ENCODE data around the gene ATF6. TPM values are rescaled to one million over a fixed set of nuclear protein-coding genes. Genes with fewer than 3 reads are reported as not detected.
A peak's percentile ranks its signal among the peaks of the same experiment; 100 is the strongest.

Gene ATF6
- total and polyA plus RNA-seq, 9 of the 15 experiments (the other 6 are each of a cell fraction or from before 2014, with no cell fraction given): 11.7 to 32.4 (median 20.4) TPM

GRCh38 chr1:161766102-161766981, at the start of gene ATF6 (continued):
- TF ChIP-seq NKRF (IDR thresholded peaks at IDR 0.05; ENCODE audit: borderline replicate concordance) (peak; percentile 80; the same call in 1 of the 2 replicates), NFXL1 (CRISPR knock-in tag; IDR thresholded peaks at IDR 0.05) (no peak), KDM2B (CRISPR knock-in tag; IDR thresholded peaks at IDR 0.05) (no peak), HDGF (IDR thresholded peaks at IDR 0.05) (no peak), CBFA2T3 (IDR thresholded peaks at IDR 0.05) (no peak), CHD2 (IDR thresholded peaks at IDR 0.05; ENCODE audit: low read depth, low read length) (no peak), ZBTB34 (CRISPR knock-in tag; IDR thresholded peaks at IDR 0.05) (no peak), ZNF316 (IDR thresholded peaks at IDR 0.05) (no peak), CREM (IDR thresholded peaks at IDR 0.05; ENCODE audit: low read depth) (peak; percentile 96), TRIM28 (IDR thresholded peaks at IDR 0.05) (peak; percentile 54; the same call in 1 of the 2 replicates)
- TF ChIP-seq, protein P1, sequence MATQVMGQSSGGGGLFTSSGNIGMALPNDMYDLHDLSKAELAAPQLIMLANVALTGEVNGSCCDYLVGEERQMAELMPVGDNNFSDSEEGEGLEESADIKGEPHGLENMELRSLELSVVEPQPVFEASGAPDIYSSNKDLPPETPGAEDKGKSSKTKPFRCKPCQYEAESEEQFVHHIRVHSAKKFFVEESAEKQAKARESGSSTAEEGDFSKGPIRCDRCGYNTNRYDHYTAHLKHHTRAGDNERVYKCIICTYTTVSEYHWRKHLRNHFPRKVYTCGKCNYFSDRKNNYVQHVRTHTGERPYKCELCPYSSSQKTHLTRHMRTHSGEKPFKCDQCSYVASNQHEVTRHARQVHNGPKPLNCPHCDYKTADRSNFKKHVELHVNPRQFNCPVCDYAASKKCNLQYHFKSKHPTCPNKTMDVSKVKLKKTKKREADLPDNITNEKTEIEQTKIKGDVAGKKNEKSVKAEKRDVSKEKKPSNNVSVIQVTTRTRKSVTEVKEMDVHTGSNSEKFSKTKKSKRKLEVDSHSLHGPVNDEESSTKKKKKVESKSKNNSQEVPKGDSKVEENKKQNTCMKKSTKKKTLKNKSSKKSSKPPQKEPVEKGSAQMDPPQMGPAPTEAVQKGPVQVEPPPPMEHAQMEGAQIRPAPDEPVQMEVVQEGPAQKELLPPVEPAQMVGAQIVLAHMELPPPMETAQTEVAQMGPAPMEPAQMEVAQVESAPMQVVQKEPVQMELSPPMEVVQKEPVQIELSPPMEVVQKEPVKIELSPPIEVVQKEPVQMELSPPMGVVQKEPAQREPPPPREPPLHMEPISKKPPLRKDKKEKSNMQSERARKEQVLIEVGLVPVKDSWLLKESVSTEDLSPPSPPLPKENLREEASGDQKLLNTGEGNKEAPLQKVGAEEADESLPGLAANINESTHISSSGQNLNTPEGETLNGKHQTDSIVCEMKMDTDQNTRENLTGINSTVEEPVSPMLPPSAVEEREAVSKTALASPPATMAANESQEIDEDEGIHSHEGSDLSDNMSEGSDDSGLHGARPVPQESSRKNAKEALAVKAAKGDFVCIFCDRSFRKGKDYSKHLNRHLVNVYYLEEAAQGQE (IDR thresholded peaks at IDR 0.05; ENCODE audit: borderline replicate concordance): no peak
- TF ChIP-seq, protein P1 (CRISPR knock-in tag; IDR thresholded peaks at IDR 0.05; ENCODE audit: low read depth): no peak
- TF ChIP-seq, protein P2, sequence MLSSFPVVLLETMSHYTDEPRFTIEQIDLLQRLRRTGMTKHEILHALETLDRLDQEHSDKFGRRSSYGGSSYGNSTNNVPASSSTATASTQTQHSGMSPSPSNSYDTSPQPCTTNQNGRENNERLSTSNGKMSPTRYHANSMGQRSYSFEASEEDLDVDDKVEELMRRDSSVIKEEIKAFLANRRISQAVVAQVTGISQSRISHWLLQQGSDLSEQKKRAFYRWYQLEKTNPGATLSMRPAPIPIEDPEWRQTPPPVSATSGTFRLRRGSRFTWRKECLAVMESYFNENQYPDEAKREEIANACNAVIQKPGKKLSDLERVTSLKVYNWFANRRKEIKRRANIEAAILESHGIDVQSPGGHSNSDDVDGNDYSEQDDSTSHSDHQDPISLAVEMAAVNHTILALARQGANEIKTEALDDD (IDR thresholded peaks at IDR 0.05): no peak
- TF ChIP-seq, protein P3, sequence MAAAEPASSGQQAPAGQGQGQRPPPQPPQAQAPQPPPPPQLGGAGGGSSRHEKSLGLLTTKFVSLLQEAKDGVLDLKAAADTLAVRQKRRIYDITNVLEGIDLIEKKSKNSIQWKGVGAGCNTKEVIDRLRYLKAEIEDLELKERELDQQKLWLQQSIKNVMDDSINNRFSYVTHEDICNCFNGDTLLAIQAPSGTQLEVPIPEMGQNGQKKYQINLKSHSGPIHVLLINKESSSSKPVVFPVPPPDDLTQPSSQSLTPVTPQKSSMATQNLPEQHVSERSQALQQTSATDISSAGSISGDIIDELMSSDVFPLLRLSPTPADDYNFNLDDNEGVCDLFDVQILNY (CRISPR knock-in tag; IDR thresholded peaks at IDR 0.05): no peak
